Activated CD4-positive, alpha-beta T cell treated with anti-CD3 and anti-CD28 coated beads, Interleukin-2, Interleukin-4, amounts not matched to agents 100 ng/mL and 50 ng/mL, durations not matched to agents 16 hours and 8 hours (primary cell): Measurements from ENCODE around the gene CNGB1.
"Not testable (repeated sequence)": the region's sequence is repeated elsewhere in the genome, so short reads cannot be mapped to it uniquely, and the experiment has no call there.

Source experiments
- DNase-seq: peaks from one replicate; pipeline ENCODE4 v3.0.0-alpha.2; 2020; ENCODE audit warnings: low spot score

Gene CNGB1

GRCh38 chr16:57997176-57997527 lies 26.2 kb upstream of the CNGB1 start:
- no peak for DNase-seq

- no peak for DNase-seq
Observed at GRCh38 chr16:57996406-57997175, 25.7 kb upstream of the CNGB1 start.

GRCh38 chr16:57995721-57996405 lies 24.9 kb upstream of the CNGB1 start:
- no peak for DNase-seq

- peak; percentile 29 for DNase-seq
Observed at GRCh38 chr16:57994778-57995177, 23.9 kb upstream of the CNGB1 start.

- DNase-seq = no peak
Observed at GRCh38 chr16:57994361-57994760, 23.4 kb upstream of the CNGB1 start.

- DNase-seq = no peak
Observed at GRCh38 chr16:57993897-57994296, 23.0 kb upstream of the CNGB1 start.

- no peak for DNase-seq
Observed at GRCh38 chr16:57993438-57993837, 22.5 kb upstream of the CNGB1 start.

GRCh38 chr16:57992084-57992483 lies 21.2 kb upstream of the CNGB1 start:
- DNase-seq = no peak

GRCh38 chr16:57991551-57992059 lies 20.7 kb upstream of the CNGB1 start:
- DNase-seq = no peak

GRCh38 chr16:57988929-57989328 lies 18.0 kb upstream of the CNGB1 start:
- DNase-seq = no peak

- DNase-seq = no peak
Observed at GRCh38 chr16:57987441-57988177, 16.7 kb upstream of the CNGB1 start.

- DNase-seq = no peak
Observed at GRCh38 chr16:57986196-57986595, 15.3 kb upstream of the CNGB1 start.

- no peak for DNase-seq
Observed at GRCh38 chr16:57985204-57986181, 14.6 kb upstream of the CNGB1 start.

- DNase-seq = peak; percentile 88
Observed at GRCh38 chr16:57984443-57985203, 13.7 kb upstream of the CNGB1 start.

GRCh38 chr16:57982385-57982784 lies 11.5 kb upstream of the CNGB1 start:
- DNase-seq = no peak

GRCh38 chr16:57981636-57982035 lies 10.7 kb upstream of the CNGB1 start:
- DNase-seq = no peak

- no peak for DNase-seq
Observed at GRCh38 chr16:57979006-57979585, 8.2 kb upstream of the CNGB1 start.

- not testable (repeated sequence) for DNase-seq
Observed at GRCh38 chr16:57978070-57978465, 7.1 kb upstream of the CNGB1 start.

- no peak for DNase-seq
Observed at GRCh38 chr16:57977418-57978069, 6.6 kb upstream of the CNGB1 start.

GRCh38 chr16:57976331-57976796 lies 5.4 kb upstream of the CNGB1 start:
- DNase-seq = no peak
